Measurements from ENCODE around the gene GOLGA8B.

- TF ChIP-seq CTCF (IDR thresholded peaks at IDR 0.05) (no peak), POLR2A (IDR thresholded peaks at IDR 0.05) (no peak), EP300 (IDR thresholded peaks at IDR 0.05) (no peak)
Measured at GRCh38 chr15:34625007-34625406, 41.6 kb upstream of the GOLGA8B start.

Measured in ovary (tissue), 3 donors.